ENCODE measurements around the gene KLHL18.

- TF ChIP-seq CTCF (conservative IDR thresholded peaks at IDR 0.05; ENCODE audit: low read depth, low read length) (no peak), EZH2phosphoT487 (IDR thresholded peaks at IDR 0.05; ENCODE audit: borderline replicate concordance, low read length) (no peak)
Observed at GRCh38 chr3:47283193-47283537, 421 bp downstream of the KLHL18 start.

Measured in PC-3 (cell line).